Measurements from ENCODE around the gene STRA6. TPM values are rescaled to one million over a fixed set of nuclear protein-coding genes. Genes with fewer than 3 reads are reported as not detected.

The STRA6 gene
- total RNA-seq, 1 donor from 2014 or later: not detected

DNA sequence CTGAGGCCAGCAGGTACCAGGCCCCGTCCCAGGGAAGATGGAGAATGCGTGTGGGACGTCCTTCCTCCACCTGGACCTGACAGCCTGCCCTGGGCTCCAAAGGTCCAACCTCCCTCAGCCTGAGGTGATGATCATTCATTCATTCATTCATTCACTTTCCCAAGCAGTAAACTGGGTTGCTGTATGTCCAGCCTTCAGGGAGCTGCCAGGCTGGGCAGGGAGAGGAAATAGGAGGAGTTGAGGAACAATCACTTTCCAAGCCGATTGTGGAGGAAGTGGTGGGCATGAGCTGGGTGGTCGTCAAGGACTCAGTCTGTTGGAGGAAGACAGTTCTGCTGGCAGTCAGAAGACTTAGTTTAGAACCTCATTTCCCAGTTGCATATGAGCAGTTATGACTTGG, 23.3 kb upstream of the STRA6 start:
- H3K4me3 ChIP-seq: no peak overlapping the region
- peaks cover 2 to 4% of the 10 kb centered on the region in 2 donors for H3K4me1 ChIP-seq
- no peak overlapping the region for H3K27ac ChIP-seq
- intact Hi-C loops (cut with DNase I): no loop called here
- DNase-seq (ENCODE audit: low spot score in 2 of 2): no peak
- TF ChIP-seq, protein P1, sequence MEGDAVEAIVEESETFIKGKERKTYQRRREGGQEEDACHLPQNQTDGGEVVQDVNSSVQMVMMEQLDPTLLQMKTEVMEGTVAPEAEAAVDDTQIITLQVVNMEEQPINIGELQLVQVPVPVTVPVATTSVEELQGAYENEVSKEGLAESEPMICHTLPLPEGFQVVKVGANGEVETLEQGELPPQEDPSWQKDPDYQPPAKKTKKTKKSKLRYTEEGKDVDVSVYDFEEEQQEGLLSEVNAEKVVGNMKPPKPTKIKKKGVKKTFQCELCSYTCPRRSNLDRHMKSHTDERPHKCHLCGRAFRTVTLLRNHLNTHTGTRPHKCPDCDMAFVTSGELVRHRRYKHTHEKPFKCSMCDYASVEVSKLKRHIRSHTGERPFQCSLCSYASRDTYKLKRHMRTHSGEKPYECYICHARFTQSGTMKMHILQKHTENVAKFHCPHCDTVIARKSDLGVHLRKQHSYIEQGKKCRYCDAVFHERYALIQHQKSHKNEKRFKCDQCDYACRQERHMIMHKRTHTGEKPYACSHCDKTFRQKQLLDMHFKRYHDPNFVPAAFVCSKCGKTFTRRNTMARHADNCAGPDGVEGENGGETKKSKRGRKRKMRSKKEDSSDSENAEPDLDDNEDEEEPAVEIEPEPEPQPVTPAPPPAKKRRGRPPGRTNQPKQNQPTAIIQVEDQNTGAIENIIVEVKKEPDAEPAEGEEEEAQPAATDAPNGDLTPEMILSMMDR (IDR thresholded peaks at IDR 0.05): no peak
- H3K27me3 ChIP-seq: no peaks in the 10 kb centered on the region
- no peaks in the 10 kb centered on the region for H3K9me3 ChIP-seq
- H3K36me3 ChIP-seq: no peaks in the 10 kb centered on the region

DNA sequence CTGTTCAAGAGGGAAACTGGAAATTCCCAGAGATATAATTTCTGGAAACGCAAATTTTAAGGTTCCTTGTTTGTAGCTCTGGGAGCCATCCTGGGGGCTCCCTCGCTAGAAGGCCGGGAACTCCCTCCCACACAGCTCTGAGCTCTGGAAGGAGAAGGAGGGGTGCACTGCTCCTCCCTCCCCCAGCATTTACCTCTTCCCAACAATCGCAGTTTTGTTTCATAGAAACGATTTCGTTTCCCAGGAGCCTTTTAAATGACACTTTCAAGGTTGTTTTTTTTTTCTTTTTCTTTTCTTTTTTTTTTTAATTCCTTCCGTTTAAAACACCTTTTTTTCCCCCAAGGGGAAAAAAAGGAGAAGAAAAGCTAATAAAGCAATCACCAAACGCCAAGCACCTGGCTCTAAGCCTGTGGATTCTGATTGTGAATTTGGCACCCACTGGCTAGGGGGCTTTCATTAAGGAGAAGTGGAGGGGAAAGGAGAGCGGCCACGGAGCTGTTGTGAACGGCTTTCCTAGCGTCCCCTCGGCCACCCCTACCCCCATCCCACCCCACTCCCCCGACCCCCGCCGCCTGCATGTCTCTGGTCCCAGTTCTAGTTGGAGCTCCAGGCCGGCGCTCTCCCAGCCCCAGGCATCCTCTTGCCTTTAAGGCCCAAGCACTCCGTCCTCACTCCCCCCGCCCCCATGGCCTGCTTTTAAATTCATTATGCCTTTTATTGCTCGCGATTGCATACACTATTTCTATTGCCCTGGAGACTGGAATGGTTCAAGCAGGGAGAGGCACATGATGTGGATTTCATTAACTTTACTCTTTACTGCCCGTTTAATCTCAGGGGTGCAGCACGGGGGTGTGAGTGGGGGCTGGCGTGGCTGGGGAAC, 19.9 kb upstream of the STRA6 start:
- no peaks in the 10 kb centered on the region for H3K27me3 ChIP-seq
- intact Hi-C loops (cut with DNase I): no loop called here
- DNase-seq (ENCODE audit: low spot score in 2 of 2): no peak
- TF ChIP-seq, protein P1 (IDR thresholded peaks at IDR 0.05): no peak
- H3K9me3 ChIP-seq: no peaks in the 10 kb centered on the region
- no peak overlapping the region for H3K27ac ChIP-seq
- H3K4me1 ChIP-seq: no peaks in the 10 kb centered on the region
- no peak overlapping the region for H3K4me3 ChIP-seq
- no peaks in the 10 kb centered on the region for H3K36me3 ChIP-seq

DNA sequence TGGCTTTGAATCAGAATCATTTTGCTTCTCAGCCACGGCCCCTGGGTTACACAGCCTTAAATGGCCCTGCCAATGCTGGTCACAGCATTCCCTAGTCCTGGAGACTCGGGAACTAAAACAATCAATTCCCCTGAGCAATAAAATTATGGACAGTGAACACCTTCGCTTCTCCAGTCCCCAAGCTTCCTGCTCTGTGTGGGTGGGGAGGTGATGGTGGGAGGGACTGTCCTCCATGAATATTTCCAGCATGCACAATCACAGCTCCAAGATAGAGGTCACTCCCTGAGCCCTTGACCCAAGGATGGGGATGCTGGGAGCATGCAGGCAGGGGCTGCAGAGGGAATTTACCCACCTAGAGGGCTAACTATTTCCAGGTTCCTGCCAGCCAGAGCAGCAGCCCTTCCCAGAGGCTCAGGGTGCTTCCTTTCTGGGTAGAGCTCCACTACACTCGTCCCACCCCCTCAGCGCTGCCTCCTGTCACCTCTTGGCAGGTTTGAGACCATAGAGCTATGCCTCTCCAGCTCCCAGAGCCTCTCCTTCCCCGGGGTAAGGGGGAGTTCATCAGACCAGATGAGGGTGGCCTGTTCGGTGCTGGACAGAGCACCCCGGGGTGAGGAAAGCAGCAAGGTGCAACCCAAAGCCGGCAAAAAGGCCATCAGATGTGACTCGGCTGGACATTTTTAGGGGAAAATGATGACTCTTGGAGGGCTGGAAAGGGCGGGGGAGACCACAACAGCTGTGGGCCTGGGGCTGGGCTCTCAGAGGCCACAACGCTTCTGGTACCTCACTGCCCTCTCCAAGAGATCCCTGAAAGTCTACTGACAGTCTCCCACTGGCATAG, 19.0 kb upstream of the STRA6 start:
- intact Hi-C loops (cut with DNase I): no loop called here
- H3K27ac ChIP-seq: no peak overlapping the region

DNA sequence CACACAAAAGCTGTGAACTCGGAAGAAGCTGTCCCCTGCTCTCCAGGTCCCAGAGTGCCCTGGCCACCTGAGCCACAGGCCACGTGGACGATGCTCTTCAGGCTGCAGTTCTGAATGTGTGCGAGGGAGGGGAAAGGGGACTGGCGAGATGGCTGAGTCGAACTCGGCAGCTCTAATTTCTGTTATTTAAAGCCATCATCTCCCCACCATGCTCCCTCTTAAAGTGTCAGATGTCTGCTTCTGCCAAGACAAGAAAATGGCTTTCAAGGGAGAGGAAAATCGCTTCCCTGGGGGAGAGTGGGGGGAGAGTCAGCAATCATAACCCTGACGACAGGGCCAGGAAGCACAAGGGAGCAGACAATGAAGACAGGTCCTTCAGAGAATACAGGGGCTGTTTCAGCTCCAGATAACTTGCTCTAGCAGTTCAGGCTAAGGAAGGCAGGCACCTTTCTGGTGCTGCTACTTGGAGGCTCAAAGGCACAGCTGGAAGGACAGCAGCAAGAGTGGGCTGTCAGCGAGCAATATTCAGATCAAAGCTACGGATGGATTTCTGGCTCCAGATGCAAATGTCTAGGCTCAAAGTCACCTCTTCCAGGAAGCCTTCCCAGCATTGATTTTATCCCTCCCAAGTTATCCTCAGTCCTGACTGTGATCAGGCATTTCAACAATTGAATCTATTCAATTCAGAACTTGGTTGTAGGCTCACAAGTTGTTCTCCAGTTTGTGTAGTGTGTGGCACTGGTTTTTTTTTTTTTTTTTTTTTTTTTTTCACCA, 18.1 kb upstream of the STRA6 start:
- DNase-seq (ENCODE audit: low spot score in 2 of 2): no peak
- no peaks in the 10 kb centered on the region for H3K27me3 ChIP-seq

More for the DNA sequence above, 19.0 kb upstream of the STRA6 start:
- no peak for DNase-seq (ENCODE audit: low spot score in 2 of 2)
- Histone ChIP-seq H3K4me1 (no peaks in the 10 kb centered on the region), H3K9me3 (no peaks in the 10 kb centered on the region), H3K27me3 (no peaks in the 10 kb centered on the region), H3K36me3 (no peaks in the 10 kb centered on the region), H3K4me3 (no peak overlapping the region)
- TF ChIP-seq, protein P1 (IDR thresholded peaks at IDR 0.05): no peak

More for the DNA sequence above, 18.1 kb upstream of the STRA6 start:
- intact Hi-C loops (cut with DNase I): no loop called here
- no peaks in the 10 kb centered on the region for H3K36me3 ChIP-seq
- H3K27ac ChIP-seq: no peak overlapping the region
- no peak overlapping the region for H3K4me3 ChIP-seq
- TF ChIP-seq, protein P1 (IDR thresholded peaks at IDR 0.05): no peak
- no peaks in the 10 kb centered on the region for H3K9me3 ChIP-seq
- H3K4me1 ChIP-seq: no peaks in the 10 kb centered on the region
